Measurements from ENCODE around the gene TUBA1C.
"Not testable (repeated sequence)": the region's sequence is repeated elsewhere in the genome, so short reads cannot be mapped to it uniquely, and the experiment has no call there.

The TUBA1C gene

DNA sequence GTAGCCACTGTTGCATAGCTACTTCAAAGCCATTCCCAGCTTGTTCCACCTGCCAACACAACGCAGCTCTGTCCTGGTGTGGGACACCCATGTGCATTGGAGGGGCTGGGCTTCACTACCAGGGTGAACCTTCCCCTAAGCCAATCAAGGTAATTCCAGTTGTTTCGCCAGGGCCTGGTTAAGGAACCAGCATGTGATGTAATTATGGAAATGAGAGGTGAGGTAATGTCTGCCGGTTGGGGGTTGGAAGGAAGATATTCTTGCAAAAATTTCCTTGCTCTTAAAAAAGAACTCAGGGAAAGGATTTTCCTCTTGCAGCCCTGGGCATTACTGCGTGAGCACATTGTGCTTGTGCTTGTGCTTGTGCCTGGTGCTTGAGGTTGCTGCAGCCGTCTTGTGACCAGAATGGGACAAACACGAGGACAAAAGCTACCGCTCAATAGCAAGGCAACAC, 14.9 kb downstream of the TUBA1C start:
- H3K27ac ChIP-seq = no peak overlapping the region
- TF ChIP-seq ZFX (IDR thresholded peaks at IDR 0.05) (no peak), CTCF (conservative IDR thresholded peaks at IDR 0.05) (no peak)

DNA sequence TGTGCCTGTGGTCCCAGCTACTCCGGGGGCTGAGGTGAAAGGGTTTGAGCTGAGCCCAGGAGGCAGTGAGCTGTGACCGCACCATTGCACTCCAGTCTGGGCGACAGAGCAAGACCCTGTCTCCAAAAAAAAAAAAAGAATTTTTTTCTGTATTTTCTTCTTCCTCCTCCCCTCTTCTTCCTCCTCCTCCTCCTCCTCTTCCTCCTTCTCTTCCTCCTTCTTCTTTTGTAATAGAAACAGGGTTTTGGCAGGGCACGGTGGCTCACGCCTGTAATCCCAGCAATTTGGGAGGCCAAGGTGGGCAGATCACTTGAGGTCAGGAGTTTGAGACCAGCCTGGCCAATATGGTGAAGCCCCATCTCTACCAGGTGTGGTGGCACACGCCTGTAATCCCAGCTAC, 15.7 kb downstream of the TUBA1C start:
- not testable (repeated sequence) for H3K27ac ChIP-seq

GRCh38 chr12:49282302-49282701, 17.4 kb downstream of the TUBA1C start:
- TF ChIP-seq ZFX (IDR thresholded peaks at IDR 0.05) (no peak), CTCF (conservative IDR thresholded peaks at IDR 0.05) (no peak)
- no peak overlapping the region for H3K27ac ChIP-seq

GRCh38 chr12:49282740-49283375, 18.0 kb downstream of the TUBA1C start:
- H3K27ac ChIP-seq = not testable (repeated sequence)

DNA sequence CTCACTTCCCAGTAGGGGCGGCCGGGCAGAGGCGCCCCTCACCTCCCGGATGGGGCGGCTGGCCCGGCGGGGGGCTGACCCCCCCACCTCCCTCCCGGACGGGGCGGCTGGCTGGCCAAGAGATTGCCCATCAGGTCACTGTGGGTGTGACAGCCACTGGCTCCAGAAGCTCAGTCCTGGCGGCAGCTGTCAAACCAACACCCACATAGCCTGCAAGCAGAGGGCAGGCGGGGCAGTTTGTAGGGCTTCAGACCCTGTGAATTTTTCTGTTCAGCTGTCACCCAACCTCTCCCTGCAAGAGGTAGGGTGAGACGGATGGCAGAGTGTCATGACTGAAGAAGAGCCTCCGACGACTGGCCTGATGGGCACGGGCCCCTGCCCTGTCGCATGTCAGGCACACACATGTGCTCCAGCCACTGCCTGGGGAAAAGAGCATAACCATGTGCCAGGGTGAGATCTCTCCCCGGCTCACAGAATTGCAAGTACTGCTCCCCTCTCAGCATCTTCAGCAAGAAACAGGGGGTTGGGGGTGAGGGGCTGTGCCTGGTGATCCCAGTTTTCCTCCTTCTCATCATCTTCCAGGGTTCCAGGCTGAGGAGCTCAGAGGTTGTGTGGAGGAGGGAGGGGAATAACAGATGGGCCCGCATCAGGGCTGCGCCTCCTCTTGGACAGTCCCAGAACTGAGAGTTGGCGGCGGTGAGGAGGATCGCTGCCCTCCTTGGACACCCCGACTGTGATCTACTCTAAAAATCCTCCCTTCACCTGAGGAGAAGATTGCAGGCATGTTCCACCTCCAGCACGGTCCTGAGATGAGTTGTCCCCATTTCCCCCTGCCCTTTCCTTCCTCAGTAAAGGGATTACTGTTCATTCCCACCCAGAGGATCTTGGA, 18.9 kb downstream of the TUBA1C start:
- no peak for TF ChIP-seq CTCF (conservative IDR thresholded peaks at IDR 0.05)
- TF ChIP-seq ZFX (IDR thresholded peaks at IDR 0.05) = no peak
- no peak overlapping the region for H3K27ac ChIP-seq

GRCh38 chr12:49284672-49285071, 19.8 kb downstream of the TUBA1C start:
- TF ChIP-seq ZFX (IDR thresholded peaks at IDR 0.05) (no peak), CTCF (conservative IDR thresholded peaks at IDR 0.05) (no peak)
- H3K27ac ChIP-seq = no peak overlapping the region

GRCh38 chr12:49287876-49288275, 23.0 kb downstream of the TUBA1C start:
- H3K27ac ChIP-seq = no peak overlapping the region
- TF ChIP-seq ZFX (IDR thresholded peaks at IDR 0.05) (no peak), CTCF (conservative IDR thresholded peaks at IDR 0.05) (no peak)

GRCh38 chr12:49288412-49288853, 23.6 kb downstream of the TUBA1C start:
- TF ChIP-seq ZFX (IDR thresholded peaks at IDR 0.05) = no peak
- peak; percentile 92 for TF ChIP-seq CTCF (conservative IDR thresholded peaks at IDR 0.05)
- H3K27ac ChIP-seq = no peak overlapping the region

All from C4-2B (cell line).